ENCODE measurements around the gene TANGO2.

The TANGO2 gene

GRCh38 chr22:20011993-20012740, 8.7 kb upstream of the TANGO2 start:
- DNase-seq (ENCODE audit: low read depth in 3 of 3), result no peak

- DNase-seq (ENCODE audit: low read depth in 3 of 3), result no peak
Observed at GRCh38 chr22:20012741-20013331, 8.1 kb upstream of the TANGO2 start.

GRCh38 chr22:20013382-20013871, 7.5 kb upstream of the TANGO2 start:
- DNase-seq (ENCODE audit: low read depth in 3 of 3), result peak in 1 of 3 experiments; percentile 22

GRCh38 chr22:20014526-20015186, 6.3 kb upstream of the TANGO2 start:
- no peak for DNase-seq (ENCODE audit: low read depth in 3 of 3)

- no peak for DNase-seq (ENCODE audit: low read depth in 3 of 3)
Observed at GRCh38 chr22:20015187-20015625, 5.7 kb upstream of the TANGO2 start.

GRCh38 chr22:20015971-20016733, 4.8 kb upstream of the TANGO2 start:
- peak in 1 of 3 experiments; percentile 14 for DNase-seq (ENCODE audit: low read depth in 3 of 3)

GRCh38 chr22:20016734-20017621, 3.9 kb upstream of the TANGO2 start, which contains the start of gene ARVCF:
Gene ARVCF (minus strand): TSS chr22:20016823. CDS start chr22:19990794, 26,029 bp downstream.
- peak; percentile 82 to 91 (median 84) for DNase-seq (ENCODE audit: low read depth in 3 of 3)

- no peak for DNase-seq (ENCODE audit: low read depth in 3 of 3)
Observed at GRCh38 chr22:20017622-20017958, 3.3 kb upstream of the TANGO2 start.

GRCh38 chr22:20018001-20018400, 2.9 kb upstream of the TANGO2 start:
- no peak for DNase-seq (ENCODE audit: low read depth in 3 of 3)

- DNase-seq (ENCODE audit: low read depth in 3 of 3), result no peak
Observed at GRCh38 chr22:20019661-20020532, 1.0 kb upstream of the TANGO2 start.

- DNase-seq (ENCODE audit: low read depth in 3 of 3), result no peak
Observed at GRCh38 chr22:20021196-20022181, 579 bp downstream of the TANGO2 start.

- DNase-seq (ENCODE audit: low read depth in 3 of 3), result no peak
Observed at GRCh38 chr22:20022231-20022977, 1.5 kb downstream of the TANGO2 start.

GRCh38 chr22:20022978-20023613, 2.2 kb downstream of the TANGO2 start:
- no peak for DNase-seq (ENCODE audit: low read depth in 3 of 3)

- DNase-seq (ENCODE audit: low read depth in 3 of 3), result no peak
Observed at GRCh38 chr22:20024225-20024624, 3.3 kb downstream of the TANGO2 start.

GRCh38 chr22:20024650-20025397, 3.9 kb downstream of the TANGO2 start:
- no peak for DNase-seq (ENCODE audit: low read depth in 3 of 3)

GRCh38 chr22:20025401-20026203, 4.7 kb downstream of the TANGO2 start:
- DNase-seq (ENCODE audit: low read depth in 3 of 3), result no peak

Data from stimulated activated CD4-positive, alpha-beta T cell treated with anti-CD3 and anti-CD28 coated beads, TNF-alpha, amount 100 ng/mL, for 24 hours (primary cell).